H1 (cell line): Measurements from ENCODE around the gene CALCOCO2. TPM values are rescaled to one million over a fixed set of nuclear protein-coding genes. Genes with fewer than 3 reads are reported as not detected.

Experiments
- CTCF ChIA-PET: fragments of 300-600 bp; sonication (Branson Sonifier 250); formaldehyde crosslinking; loops from one replicate; lab custom pipeline; 2021; ENCODE audit not compliant: partially characterized antibody; lab: Charles Lee
- POLR2A ChIA-PET: fragments of 300-600 bp; sonication (Branson Sonifier 250); formaldehyde crosslinking; loops from one replicate; lab custom pipeline; 2021; ENCODE audit warnings: inconsistent platforms; ENCODE audit not compliant: partially characterized antibody; lab: Charles Lee
- DNase-seq, 2 experiments: peaks; one replicate each; pipeline versions ENCODE4 v3.0.0 to v3.0.0-alpha.2; 2010 to 2022; ENCODE audit warnings: low spot score in 2 of 2, low read depth in 1 of 2, mixed read lengths in 1 of 2
- FAIRE-seq: peaks from 2 replicates; lab custom pipeline; 2011; peaks lifted over from hg19 to GRCh38; lab: Jason Lieb, UNC
- H2AFZ ChIP-seq: 2 replicates; pipeline ENCODE4 v1.8.1; 2012; ENCODE audit warnings: low read length, inconsistent platforms
- H2AK5ac ChIP-seq: 2 replicates; pipeline ENCODE4 v1.6.1; 2013; ENCODE audit warnings: low read depth, low read length
- H2BK120ac ChIP-seq: replicated peaks from 2 replicates; pipeline ENCODE3; 2013; ENCODE audit warnings: low read depth, low read length, inconsistent platforms
- H2BK12ac ChIP-seq: 2 replicates; pipeline ENCODE4 v1.6.1; 2013; ENCODE audit warnings: low read depth, low read length
- H2BK15ac ChIP-seq: 2 replicates; pipeline ENCODE4 v1.6.1; 2013; ENCODE audit warnings: low read length
- H2BK20ac ChIP-seq: 2 replicates; pipeline ENCODE4 v1.6.1; 2013; ENCODE audit warnings: low read length
- H2BK5ac ChIP-seq: 2 replicates; pipeline ENCODE4 v1.6.1; 2013; ENCODE audit warnings: low read depth, low read length
- H3K14ac ChIP-seq: 2 replicates; pipeline ENCODE4 v1.6.1; 2013; ENCODE audit warnings: inconsistent platforms; ENCODE audit not compliant: insufficient read length
- H3K18ac ChIP-seq: 2 replicates; pipeline ENCODE4 v1.6.1; 2013; ENCODE audit warnings: low read length; ENCODE audit errors: extremely low read depth
- H3K23ac ChIP-seq: 2 replicates; pipeline ENCODE4 v1.6.1; 2013; ENCODE audit warnings: inconsistent platforms; ENCODE audit not compliant: insufficient read length
- H3K23me2 ChIP-seq: 2 replicates; pipeline ENCODE4 v1.6.1; 2013; ENCODE audit warnings: low read depth, low read length
- H3K27ac ChIP-seq: 2 replicates; pipeline ENCODE4 v1.6.1; 2011; ENCODE audit warnings: low read depth, low read length, inconsistent platforms
- H3K27me3 ChIP-seq, 4 experiments: replicated peaks in 1 of 4; 1 replicate in 1 of 4; 2 replicates in 3 of 4; pipeline versions ENCODE4 v1.6.1 to v1.8.1; 2011 to 2013; ENCODE audit warnings: low read length in 3 of 4, mild to moderate bottlenecking in 3 of 4, inconsistent platforms in 2 of 4, mixed read lengths in 2 of 4, moderate library complexity in 1 of 4; ENCODE audit not compliant: control insufficient read depth in 3 of 4, insufficient read depth in 3 of 4; ENCODE audit errors: extremely low read depth in 1 of 4
- H3K36me3 ChIP-seq, 4 experiments: 2 replicates each; pipeline versions ENCODE4 v1.6.1 to v1.8.1; 2011 to 2013; ENCODE audit warnings: mild to moderate bottlenecking in 4 of 4, low read length in 3 of 4, moderate library complexity in 2 of 4, control low read depth in 1 of 4, inconsistent platforms in 1 of 4; ENCODE audit not compliant: insufficient read depth in 4 of 4, control insufficient read depth in 2 of 4
- H3K4ac ChIP-seq: replicated peaks from 2 replicates; pipeline ENCODE3; 2013; ENCODE audit warnings: low read length, low read depth, mixed read lengths, inconsistent platforms; ENCODE audit not compliant: insufficient read length
- H3K4me1 ChIP-seq, 4 experiments: replicated peaks in 1 of 4; 1 replicate in 1 of 4; 2 replicates in 3 of 4; pipeline versions ENCODE4 v1.6.1 to v1.8.1; 2011 to 2013; ENCODE audit warnings: low read length in 3 of 4, inconsistent platforms in 2 of 4, mixed read lengths in 1 of 4; ENCODE audit not compliant: insufficient read depth in 4 of 4, control insufficient read depth in 3 of 4
- H3K4me2 ChIP-seq, 2 experiments: 2 replicates each; pipeline versions ENCODE4 v1.6.1 to v1.8.1; 2011 to 2013; ENCODE audit warnings: low read depth in 2 of 2, low read length in 2 of 2, control low read depth in 1 of 2, inconsistent platforms in 1 of 2, mild to moderate bottlenecking in 1 of 2; ENCODE audit not compliant: insufficient read depth in 1 of 2
- H3K4me3 ChIP-seq, 4 experiments: fragments of 200-600, 300-600 bp in 1 of 4; sonication (generic), shearing (Covaris generic), sonication (Bioruptor Twin) in 1 of 4; 2 replicates each; pipeline versions ENCODE4 v1.5.1 to v1.8.1; 2011 to 2016; ENCODE audit warnings: low read length in 4 of 4, low read depth in 3 of 4, control low read depth in 2 of 4, inconsistent platforms in 2 of 4, mild to moderate bottlenecking in 2 of 4, mixed read lengths in 1 of 4, moderate library complexity in 1 of 4; ENCODE audit not compliant: insufficient read depth in 2 of 4; ENCODE audit errors: extremely low read depth in 1 of 4
- H3K56ac ChIP-seq: replicated peaks from 2 replicates; pipeline ENCODE3; 2013; ENCODE audit warnings: low read depth, mild to moderate bottlenecking, mixed read lengths, low read length, inconsistent platforms; ENCODE audit not compliant: insufficient read length
- H3K79me1 ChIP-seq: 2 replicates; pipeline ENCODE4 v1.6.1; 2013; ENCODE audit warnings: low read depth, low read length, control low read depth
- H3K79me2 ChIP-seq, 2 experiments: 2 replicates each; pipeline versions ENCODE4 v1.6.1 to v1.8.1; 2012 to 2013; ENCODE audit warnings: low read length in 2 of 2, mild to moderate bottlenecking in 2 of 2, inconsistent platforms in 1 of 2; ENCODE audit not compliant: insufficient read depth in 2 of 2, control insufficient read depth in 1 of 2
- H3K9ac ChIP-seq, 4 experiments: replicated peaks in 1 of 4; 1 replicate in 1 of 4; 2 replicates in 3 of 4; pipeline versions ENCODE4 v1.6.1 to v1.8.1; 2011 to 2013; ENCODE audit warnings: low read depth in 3 of 4, low read length in 3 of 4, control low read depth in 2 of 4, mild to moderate bottlenecking in 2 of 4, moderate library complexity in 2 of 4, inconsistent platforms in 1 of 4; ENCODE audit errors: extremely low read depth in 1 of 4
- H3K9me3 ChIP-seq, 2 experiments: 2 replicates each; pipeline versions ENCODE4 v1.6.1 to v1.8.1; 2012 to 2013; ENCODE audit warnings: mild to moderate bottlenecking in 2 of 2, moderate library complexity in 2 of 2, control low read depth in 1 of 2, inconsistent platforms in 1 of 2, low read depth in 1 of 2, low read length in 1 of 2, mixed read lengths in 1 of 2; ENCODE audit not compliant: insufficient read depth in 2 of 2
- H4K20me1 ChIP-seq, 2 experiments: replicated peaks in 1 of 2; 2 replicates each; pipeline versions ENCODE3 to v1.8.1; 2011 to 2013; ENCODE audit warnings: inconsistent platforms in 2 of 2, low read length in 2 of 2, mild to moderate bottlenecking in 1 of 2; ENCODE audit not compliant: insufficient read depth in 2 of 2, control insufficient read depth in 1 of 2
- H4K5ac ChIP-seq: 2 replicates; pipeline ENCODE4 v1.6.1; 2013; ENCODE audit warnings: low read length, low read depth, mixed read lengths, inconsistent platforms; ENCODE audit not compliant: insufficient read length
- H4K8ac ChIP-seq: 2 replicates; pipeline ENCODE4 v1.8.0; 2013; ENCODE audit warnings: mild to moderate bottlenecking, moderate library complexity, low read length, inconsistent platforms; ENCODE audit not compliant: insufficient read depth; ENCODE audit errors: extremely low read depth
- H4K91ac ChIP-seq: replicated peaks from 2 replicates; pipeline ENCODE3; 2013; ENCODE audit warnings: low read length, mixed read lengths, inconsistent platforms; ENCODE audit not compliant: insufficient read length
- EGR1 ChIP-seq: IDR thresholded peaks from 2 replicates; pipeline ENCODE4 v1.6.1; 2011; ENCODE audit warnings: low read depth, low read length, borderline replicate concordance
- EP300 ChIP-seq, 2 experiments: IDR thresholded peaks; 1 replicate in 1 of 2; 2 replicates in 1 of 2; pipeline ENCODE4 v1.6.1; 2011 to 2012; ENCODE audit warnings: low read depth in 2 of 2, low read length in 2 of 2, mild to moderate bottlenecking in 2 of 2, borderline replicate concordance in 1 of 2, inconsistent platforms in 1 of 2, moderate library complexity in 1 of 2
- POLR2A ChIP-seq, 2 experiments: IDR thresholded peaks; 1 replicate in 1 of 2; 2 replicates in 1 of 2; pipeline ENCODE4 v1.6.1; 2011; ENCODE audit warnings: low read depth in 2 of 2, low read length in 2 of 2, mild to moderate bottlenecking in 2 of 2; ENCODE audit errors: control extremely low read depth in 1 of 2
- POU5F1 ChIP-seq: IDR thresholded peaks from 2 replicates; pipeline ENCODE4 v1.6.1; 2011; ENCODE audit warnings: low read depth, mild to moderate bottlenecking, low read length, moderate library complexity
- SRF ChIP-seq: IDR thresholded peaks from 2 replicates; pipeline ENCODE4 v1.6.1; 2011; ENCODE audit warnings: mild to moderate bottlenecking, low read depth, low read length, moderate library complexity
- WGBS, 2 experiments: shearing (Covaris generic) in 1 of 2; methylation state at CpG; one replicate each; pipeline versions ENCODE4 v1.1.6 to v1.1.7; 2013 to 2015; ENCODE audit warnings: low lambda C conversion rate in 2 of 2, mixed read lengths in 2 of 2, inconsistent platforms in 1 of 2, low coverage in 1 of 2, missing lambda C conversion rate in 1 of 2; ENCODE audit not compliant: insufficient replicate concordance in 2 of 2, insufficient coverage in 1 of 2, insufficient read length in 1 of 2; ENCODE audit errors: extremely low coverage in 1 of 2, missing lambda C conversion rate in 1 of 2; 5-methylcytosine and 5-hydroxymethylcytosine counted together
- polyA plus RNA-seq, 7 experiments: library from polyadenylated mRNA; depleted of rRNA in 3 of 7; stranded (reverse) in 5 of 7; unstranded in 2 of 7; fragments of >200 nt in 5 of 7; fragments of 200-250 nt in 2 of 7; gene quantifications; 1 replicate in 5 of 7; 2 replicates in 1 of 7; 4 replicates in 1 of 7; pipeline versions ENCODE4 v1.2.1 to v1.2.3, GENCODE V29; 2011 to 2013; ENCODE audit warnings: missing spikeins in 2 of 7, mixed read lengths in 2 of 7
- total RNA-seq: library from RNA; stranded (reverse); fragmentation: NEBNext Ultra II Directional; extraction: Animal tissue kit (Norgen Biotek cat#: 25700); gene quantifications from 2 replicates; pipeline ENCODE4 v1.2.1, GENCODE V29; 2021

The CALCOCO2 gene
- total and polyA plus RNA-seq, 2 of the 8 experiments (the other 6 are each of a cell fraction or from before 2014, with no cell fraction given), result 12.1 to 31.8 TPM

GRCh38 chr17:48890086-48890485 is 59.3 kb downstream of the CALCOCO2 start:
- H2BK12ac ChIP-seq, result no peak overlapping the region
- H2AK5ac ChIP-seq, result no peak overlapping the region
- H2BK20ac ChIP-seq, result no peak overlapping the region
- no peak overlapping the region for H3K4ac ChIP-seq
- no peak overlapping the region for H2AFZ ChIP-seq
- H3K27ac ChIP-seq, result no peak overlapping the region
- no peak overlapping the region for H3K4me2 ChIP-seq
- H3K23me2 ChIP-seq, result peaks cover 4% of the 10 kb centered on the region; the same call in 1 of the 2 replicates
- no peak overlapping the region for H2BK5ac ChIP-seq
- no peaks in the 10 kb centered on the region for H3K9me3 ChIP-seq
- H4K8ac ChIP-seq, result no peak overlapping the region
- H4K20me1 ChIP-seq, result peaks cover 0 to 2% of the 10 kb centered on the region in 2 experiments
- no peak for FAIRE-seq
- WGBS, 2 experiments, result 75% methylated on average over 2 of the region's 2 CpGs; no CpG with 5 or more reads in 1 of the 2 experiments
- H2BK15ac ChIP-seq, result no peak overlapping the region
- ChIA-PET POLR2A (no interaction called here), CTCF (interaction anchor here (0.7 to 63.3 kb wide), 3 partner anchors 11 to 58 kb away, joined by 4 to 2590 read pairs (median 11); partner anchors contain the start of genes CALCOCO2 and TTLL6)
- H3K56ac ChIP-seq, result no peak overlapping the region
- no peak overlapping the region for H3K18ac ChIP-seq
- H3K9ac ChIP-seq, result no peak overlapping the region
- H3K23ac ChIP-seq, result no peak overlapping the region
- H3K4me1 ChIP-seq, result peaks cover 0 to 6% (median 3%) of the 10 kb centered on the region in 4 experiments; a peak in 3 of 7 replicates
- TF ChIP-seq POU5F1, result no peak
- TF ChIP-seq EP300 (IDR thresholded peaks at IDR 0.05; ENCODE audit: borderline replicate concordance in 1 of 2, low read depth in 2 of 2, low read length in 2 of 2), result no peak
- no peak for TF ChIP-seq EGR1
- TF ChIP-seq SRF, result no peak
- TF ChIP-seq POLR2A (IDR thresholded peaks at IDR 0.05; ENCODE audit: control extremely low read depth in 1 of 2, low read depth in 2 of 2, low read length in 2 of 2), result no peak
- no peak overlapping the region for H4K5ac ChIP-seq
- H3K27me3 ChIP-seq, result no peaks in the 10 kb centered on the region
- no peak overlapping the region for H3K4me3 ChIP-seq
- H3K79me2 ChIP-seq, result peaks cover 0 to 18% of the 10 kb centered on the region in 2 experiments; a peak in 3 of 4 replicates
- no peak overlapping the region for H2BK120ac ChIP-seq
- H4K91ac ChIP-seq, result no peak overlapping the region
- no peak for DNase-seq
- no peak overlapping the region for H3K14ac ChIP-seq
- no peaks in the 10 kb centered on the region; the same call in 1 of the 2 replicates for H3K79me1 ChIP-seq
- H3K36me3 ChIP-seq, result peaks cover 1 to 5% (median 3%) of the 10 kb centered on the region in 4 experiments; a peak in 5 of 8 replicates
